HG03354 (cell line): ENCODE measurements around the gene KRT12.
"Not testable (repeated sequence)": the region's sequence is repeated elsewhere in the genome, so short reads cannot be mapped to it uniquely, and the experiment has no call there.

Experiments used
- ATAC-seq: cut with Tn5 transposase; IDR thresholded peaks from one replicate; pipeline ENCODE4 v1.9.1; 2021; ENCODE audit warnings: mild to moderate bottlenecking; ENCODE audit not compliant: unreplicated experiment, poor library complexity, severe bottlenecking

The KRT12 gene

GRCh38 chr17:40884708-40885512, 17.9 kb upstream of the KRT12 start, which contains the start of gene KRT20:
Gene KRT20, minus strand, starts transcription at chr17:40885242. Its CDS starts 57 bp downstream, at chr17:40885185.
- no peak for ATAC-seq

- ATAC-seq = no peak
These were observed 16.8 kb upstream of the KRT12 start for GRCh38 chr17:40883626-40884334.

DNA sequence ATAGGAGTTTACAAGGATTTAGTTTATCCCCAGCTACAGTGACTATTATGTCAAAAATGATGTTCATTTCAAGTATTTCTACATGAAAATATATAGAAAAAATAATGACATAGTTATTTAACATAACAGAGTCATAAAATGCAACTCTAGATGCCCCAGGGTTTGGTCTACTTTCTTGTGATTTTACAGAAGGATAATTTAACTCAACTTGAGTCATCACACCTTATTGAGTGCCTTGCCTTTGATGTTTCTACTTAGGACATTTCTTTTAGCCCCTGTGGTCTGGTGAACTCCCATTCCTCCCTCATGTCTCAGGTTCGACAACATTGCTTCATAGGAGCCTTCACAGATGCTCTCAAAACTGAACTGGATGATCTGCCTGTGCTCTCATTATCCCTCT, 16.0 kb upstream of the KRT12 start:
- no peak for ATAC-seq

DNA sequence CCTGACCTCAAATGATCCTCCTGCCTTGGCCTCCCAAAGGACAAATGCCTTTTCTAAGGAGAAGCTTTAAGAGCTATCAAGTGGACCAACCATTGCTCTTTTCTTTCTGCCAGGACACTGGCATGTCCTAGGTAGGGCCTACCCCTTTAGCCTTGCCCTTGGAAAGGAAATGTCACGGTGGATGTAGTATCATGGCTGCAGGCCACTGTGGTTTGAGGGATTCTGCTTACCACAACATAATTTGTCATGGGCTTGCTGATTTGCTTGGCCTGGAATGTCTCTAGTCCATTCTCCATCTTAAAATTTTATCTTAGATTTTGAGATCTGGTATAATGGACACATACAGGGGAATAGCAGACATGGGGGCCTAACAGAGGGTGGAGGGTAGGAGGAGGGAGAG, 12.0 kb upstream of the KRT12 start:
- no peak for ATAC-seq

GRCh38 chr17:40878044-40878443, 11.0 kb upstream of the KRT12 start:
- ATAC-seq = no peak

DNA sequence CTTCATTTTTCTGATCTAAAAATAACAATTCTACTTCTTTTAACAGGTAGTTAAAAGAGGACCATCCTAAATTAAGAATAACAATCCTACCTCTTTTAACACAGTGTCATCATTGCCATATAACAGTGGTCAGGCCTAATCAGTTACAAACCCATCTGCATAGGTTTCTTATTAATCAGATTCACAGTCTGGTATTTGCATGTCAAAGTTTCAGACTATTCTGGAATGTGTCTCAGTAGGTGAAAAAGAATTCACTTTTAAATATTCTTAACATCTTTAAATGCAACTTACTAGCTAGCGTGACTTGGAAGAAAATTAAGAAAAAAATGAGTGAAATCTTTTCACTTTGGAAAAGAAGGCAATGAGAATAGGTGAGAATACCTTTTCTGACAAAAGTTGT, 6.8 kb upstream of the KRT12 start:
- ATAC-seq = no peak

DNA sequence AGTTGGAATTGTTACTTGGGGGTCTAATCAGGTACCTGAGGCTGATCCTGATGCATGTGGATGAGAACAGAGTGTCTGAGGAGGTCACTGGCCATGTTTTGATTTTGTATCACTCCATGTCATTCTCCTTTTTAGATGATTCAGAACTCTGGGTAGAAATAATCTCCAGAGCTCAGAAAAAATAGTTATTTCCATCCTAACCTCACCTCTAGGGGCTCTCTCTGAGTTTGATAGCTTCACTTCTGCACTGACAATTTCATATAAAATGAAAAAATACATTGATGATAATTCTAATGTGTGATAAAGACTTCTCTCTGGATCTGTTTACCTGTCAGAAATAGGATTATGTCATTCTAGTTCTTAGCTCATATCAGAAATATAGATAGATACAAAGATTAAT, 6.2 kb upstream of the KRT12 start:
- ATAC-seq = no peak

DNA sequence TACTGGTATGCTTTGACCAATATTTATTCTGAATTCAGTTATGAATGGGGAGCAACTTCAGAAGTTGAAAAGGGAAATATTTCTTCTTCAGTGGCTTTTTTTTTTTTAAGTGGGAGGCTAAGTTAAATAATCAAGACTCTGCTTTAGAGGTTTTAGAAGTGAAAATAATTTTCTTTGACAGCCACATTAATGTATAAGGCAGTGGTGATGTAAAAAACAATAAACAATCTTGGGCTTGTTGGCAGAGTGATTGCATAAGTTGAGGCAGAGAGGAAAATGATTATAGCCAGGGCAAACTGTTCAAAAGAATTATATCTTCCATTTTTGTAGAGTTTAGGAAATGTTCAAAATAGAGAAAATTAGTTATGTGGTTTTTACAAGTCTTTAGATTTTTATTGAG, 5.4 kb upstream of the KRT12 start:
- ATAC-seq = no peak

- ATAC-seq = no peak
These were observed 4.3 kb upstream of the KRT12 start for GRCh38 chr17:40871316-40871715.

GRCh38 chr17:40870136-40870535, 3.1 kb upstream of the KRT12 start:
- ATAC-seq = no peak

GRCh38 chr17:40864661-40865390, 2.2 kb downstream of the KRT12 start:
- ATAC-seq = no peak

DNA sequence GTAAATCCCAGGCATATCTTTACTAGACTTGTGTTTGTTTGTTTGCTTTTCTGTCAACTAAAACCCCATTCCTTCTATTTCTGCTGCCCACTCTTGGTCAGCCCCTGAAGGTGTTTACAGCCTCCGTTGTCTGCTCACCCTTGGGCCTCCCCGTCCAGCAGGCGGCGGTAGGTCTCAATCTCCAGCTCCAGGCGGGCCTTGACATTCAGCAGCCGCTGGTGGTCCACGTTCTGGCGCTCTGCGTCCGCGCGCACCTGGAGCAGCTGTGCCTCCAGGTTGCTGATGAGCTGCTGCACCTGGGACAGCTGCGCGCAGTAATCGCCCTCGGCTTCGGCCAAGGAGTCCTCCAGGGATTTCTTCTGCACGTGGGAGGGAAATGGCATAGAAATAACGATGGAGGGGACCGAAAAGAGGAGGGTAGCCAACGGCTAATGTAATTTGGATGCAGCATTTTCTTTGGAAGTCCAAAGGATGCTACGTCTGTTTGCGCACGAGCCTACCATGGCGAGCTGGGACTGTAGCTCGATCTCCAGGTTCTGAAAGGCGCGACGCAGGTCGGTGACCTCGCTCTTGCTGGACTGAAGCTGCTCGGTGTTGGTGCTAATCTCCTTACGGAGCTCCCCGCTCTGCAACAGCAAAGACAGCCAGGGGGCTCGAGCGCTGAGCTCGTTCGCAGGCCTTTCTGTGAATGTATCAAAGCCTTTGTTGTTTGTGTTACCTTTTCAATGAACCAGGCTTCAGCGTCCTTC, 3.9 kb downstream of the KRT12 start:
- no peak for ATAC-seq

DNA sequence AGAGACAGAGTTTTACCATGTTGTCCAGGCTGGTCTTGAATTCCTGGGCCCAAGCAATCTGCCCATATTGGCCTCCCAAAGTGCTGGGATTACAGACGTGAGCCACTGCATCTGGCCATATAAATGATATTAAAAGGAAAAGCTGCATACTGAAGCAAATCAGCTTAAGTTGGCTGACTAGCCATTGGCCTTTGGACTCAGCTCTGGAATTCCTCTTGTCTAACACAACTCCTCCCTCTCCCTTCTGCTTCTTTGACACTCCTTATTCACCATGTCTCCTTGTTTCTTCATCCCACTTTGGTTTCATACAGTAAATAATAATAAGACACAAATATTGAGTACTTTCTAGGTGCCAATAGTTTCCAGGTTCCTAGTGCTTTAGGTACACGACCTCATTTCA, 7.5 kb downstream of the KRT12 start:
- ATAC-seq = no peak

GRCh38 chr17:40858667-40859066, 8.4 kb downstream of the KRT12 start:
- not testable (repeated sequence) for ATAC-seq

DNA sequence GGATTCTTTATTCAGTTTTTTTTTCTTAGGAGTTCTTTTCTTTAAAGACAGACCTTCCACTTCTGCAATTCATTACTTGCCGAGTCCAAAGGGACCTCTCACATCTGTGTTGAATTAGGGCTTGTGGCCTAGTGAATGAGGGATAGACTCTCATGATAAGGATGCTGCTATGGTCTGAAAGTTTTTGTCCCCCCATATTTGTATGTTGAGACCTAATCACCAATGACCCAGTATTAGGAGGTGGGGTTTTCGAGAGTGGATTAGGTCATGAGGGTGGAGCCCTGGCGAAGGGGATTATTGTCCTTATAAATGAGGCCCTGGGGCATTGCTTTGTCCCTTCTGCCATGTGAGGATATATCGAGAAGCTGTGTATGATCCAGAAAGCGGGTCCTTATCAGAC, 9.5 kb downstream of the KRT12 start:
- no peak for ATAC-seq

- no peak for ATAC-seq
These were observed 12.7 kb downstream of the KRT12 start for GRCh38 chr17:40854175-40854814.

DNA sequence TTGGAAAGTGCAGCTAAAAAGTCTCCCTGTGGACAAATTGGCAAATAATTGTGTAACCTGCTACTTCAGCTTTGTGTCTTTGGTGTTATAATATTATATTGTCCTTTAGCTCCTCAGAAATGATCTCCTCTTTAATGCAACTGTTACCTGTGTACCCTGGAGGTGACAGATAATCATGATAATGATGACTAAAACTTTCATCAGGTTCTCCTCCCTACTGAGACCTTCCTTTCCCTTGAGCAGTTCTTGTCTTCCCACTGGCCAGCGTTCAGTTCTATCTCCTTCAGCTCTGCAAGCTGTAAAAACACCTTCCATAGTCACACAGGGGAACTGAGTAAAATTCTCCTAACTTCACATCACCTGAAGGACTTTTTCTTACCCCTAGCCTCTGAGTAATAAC, 14.7 kb downstream of the KRT12 start:
- ATAC-seq = no peak

- ATAC-seq = no peak
These were observed 16.6 kb downstream of the KRT12 start for GRCh38 chr17:40850293-40850972.

GRCh38 chr17:40849723-40850122, 17.3 kb downstream of the KRT12 start:
- no peak for ATAC-seq
